Ovary (tissue), 3 donors: Measurements from ENCODE around the gene ATP8A1.

Experiments
- EP300 ChIP-seq: sonication (generic); formaldehyde crosslinking; IDR thresholded peaks from one replicate; pipeline ENCODE4 v1.6.1; 2017; ENCODE audit warnings: antibody characterized with exemption
- POLR2A ChIP-seq: fragments of 450-650 bp; IDR thresholded peaks from one replicate; pipeline ENCODE4 v1.6.1; 2017; ENCODE audit warnings: antibody characterized with exemption, mild to moderate bottlenecking, moderate library complexity
- TF ChIP-seq, protein P1 (sequence below), 3 donors: fragments of 450-650 bp in 2 of 3; fragments of 200-600 bp in 1 of 3; IDR thresholded peaks; one replicate each; pipeline versions ENCODE4 v1.5.1 to v1.8.0; 2016 to 2022; ENCODE audit warnings: antibody characterized with exemption in 3 of 3, mild to moderate bottlenecking in 1 of 3
- donor health status: DM: no; HTN: no; CAD: no.

DNA sequence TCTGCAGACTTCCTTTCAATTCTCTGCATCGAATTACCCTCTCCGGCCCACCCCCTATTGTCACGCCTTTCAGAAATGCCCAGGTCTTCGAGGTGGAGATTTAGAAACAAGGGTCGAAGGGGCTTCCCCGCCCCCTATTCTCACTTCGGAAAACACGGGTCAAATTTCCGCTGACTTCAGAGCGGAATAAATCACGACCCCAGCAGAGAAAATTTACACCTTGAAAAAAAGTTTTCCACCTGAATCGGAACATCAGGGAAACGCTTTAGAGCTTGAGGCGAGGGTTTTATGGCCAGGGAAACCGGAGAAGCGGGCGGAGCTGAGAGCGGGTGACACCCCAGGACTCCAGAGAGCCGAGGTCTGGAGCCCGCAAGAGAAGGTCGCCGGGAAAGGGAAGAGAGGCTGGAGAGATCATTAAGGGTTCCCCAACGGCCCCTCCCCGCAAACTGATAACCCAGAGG, 258.0 kb downstream of the ATP8A1 start:
- TF ChIP-seq, protein P1, sequence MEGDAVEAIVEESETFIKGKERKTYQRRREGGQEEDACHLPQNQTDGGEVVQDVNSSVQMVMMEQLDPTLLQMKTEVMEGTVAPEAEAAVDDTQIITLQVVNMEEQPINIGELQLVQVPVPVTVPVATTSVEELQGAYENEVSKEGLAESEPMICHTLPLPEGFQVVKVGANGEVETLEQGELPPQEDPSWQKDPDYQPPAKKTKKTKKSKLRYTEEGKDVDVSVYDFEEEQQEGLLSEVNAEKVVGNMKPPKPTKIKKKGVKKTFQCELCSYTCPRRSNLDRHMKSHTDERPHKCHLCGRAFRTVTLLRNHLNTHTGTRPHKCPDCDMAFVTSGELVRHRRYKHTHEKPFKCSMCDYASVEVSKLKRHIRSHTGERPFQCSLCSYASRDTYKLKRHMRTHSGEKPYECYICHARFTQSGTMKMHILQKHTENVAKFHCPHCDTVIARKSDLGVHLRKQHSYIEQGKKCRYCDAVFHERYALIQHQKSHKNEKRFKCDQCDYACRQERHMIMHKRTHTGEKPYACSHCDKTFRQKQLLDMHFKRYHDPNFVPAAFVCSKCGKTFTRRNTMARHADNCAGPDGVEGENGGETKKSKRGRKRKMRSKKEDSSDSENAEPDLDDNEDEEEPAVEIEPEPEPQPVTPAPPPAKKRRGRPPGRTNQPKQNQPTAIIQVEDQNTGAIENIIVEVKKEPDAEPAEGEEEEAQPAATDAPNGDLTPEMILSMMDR (IDR thresholded peaks at IDR 0.05) = no peak
- TF ChIP-seq POLR2A (no peak), EP300 (no peak)
